Panc1 (cell line): ENCODE results near the gene SNX4.

ENCODE experiments used
- POLR2AphosphoS5 ChIP-seq: IDR thresholded peaks from 2 replicates; pipeline ENCODE4 v1.6.1; 2012; ENCODE audit warnings: mild to moderate bottlenecking, low read depth, low read length, moderate library complexity
- TCF7L2 ChIP-seq: IDR thresholded peaks from 2 replicates; pipeline ENCODE4 v1.6.1; 2011; ENCODE audit warnings: mild to moderate bottlenecking, low read depth, low read length, inconsistent platforms
- TF ChIP-seq, protein P1 (sequence below): fragments of 450-650 bp; IDR thresholded peaks from 2 replicates; pipeline ENCODE4 v1.5.1; 2017; ENCODE audit warnings: mild to moderate bottlenecking
- TF ChIP-seq, protein P2 (sequence below), 2 experiments: IDR thresholded peaks; 2 replicates each; pipeline ENCODE4 v1.6.1; 2011 to 2012; ENCODE audit warnings: low read depth in 2 of 2, control low read depth in 1 of 2, low read length in 1 of 2, mild to moderate bottlenecking in 1 of 2, moderate library complexity in 1 of 2; ENCODE audit not compliant: insufficient read depth in 1 of 2

- TF ChIP-seq, protein P1, sequence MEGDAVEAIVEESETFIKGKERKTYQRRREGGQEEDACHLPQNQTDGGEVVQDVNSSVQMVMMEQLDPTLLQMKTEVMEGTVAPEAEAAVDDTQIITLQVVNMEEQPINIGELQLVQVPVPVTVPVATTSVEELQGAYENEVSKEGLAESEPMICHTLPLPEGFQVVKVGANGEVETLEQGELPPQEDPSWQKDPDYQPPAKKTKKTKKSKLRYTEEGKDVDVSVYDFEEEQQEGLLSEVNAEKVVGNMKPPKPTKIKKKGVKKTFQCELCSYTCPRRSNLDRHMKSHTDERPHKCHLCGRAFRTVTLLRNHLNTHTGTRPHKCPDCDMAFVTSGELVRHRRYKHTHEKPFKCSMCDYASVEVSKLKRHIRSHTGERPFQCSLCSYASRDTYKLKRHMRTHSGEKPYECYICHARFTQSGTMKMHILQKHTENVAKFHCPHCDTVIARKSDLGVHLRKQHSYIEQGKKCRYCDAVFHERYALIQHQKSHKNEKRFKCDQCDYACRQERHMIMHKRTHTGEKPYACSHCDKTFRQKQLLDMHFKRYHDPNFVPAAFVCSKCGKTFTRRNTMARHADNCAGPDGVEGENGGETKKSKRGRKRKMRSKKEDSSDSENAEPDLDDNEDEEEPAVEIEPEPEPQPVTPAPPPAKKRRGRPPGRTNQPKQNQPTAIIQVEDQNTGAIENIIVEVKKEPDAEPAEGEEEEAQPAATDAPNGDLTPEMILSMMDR, result no peak
- TF ChIP-seq POLR2AphosphoS5 (no peak), TCF7L2 (no peak)
- TF ChIP-seq, protein P2, sequence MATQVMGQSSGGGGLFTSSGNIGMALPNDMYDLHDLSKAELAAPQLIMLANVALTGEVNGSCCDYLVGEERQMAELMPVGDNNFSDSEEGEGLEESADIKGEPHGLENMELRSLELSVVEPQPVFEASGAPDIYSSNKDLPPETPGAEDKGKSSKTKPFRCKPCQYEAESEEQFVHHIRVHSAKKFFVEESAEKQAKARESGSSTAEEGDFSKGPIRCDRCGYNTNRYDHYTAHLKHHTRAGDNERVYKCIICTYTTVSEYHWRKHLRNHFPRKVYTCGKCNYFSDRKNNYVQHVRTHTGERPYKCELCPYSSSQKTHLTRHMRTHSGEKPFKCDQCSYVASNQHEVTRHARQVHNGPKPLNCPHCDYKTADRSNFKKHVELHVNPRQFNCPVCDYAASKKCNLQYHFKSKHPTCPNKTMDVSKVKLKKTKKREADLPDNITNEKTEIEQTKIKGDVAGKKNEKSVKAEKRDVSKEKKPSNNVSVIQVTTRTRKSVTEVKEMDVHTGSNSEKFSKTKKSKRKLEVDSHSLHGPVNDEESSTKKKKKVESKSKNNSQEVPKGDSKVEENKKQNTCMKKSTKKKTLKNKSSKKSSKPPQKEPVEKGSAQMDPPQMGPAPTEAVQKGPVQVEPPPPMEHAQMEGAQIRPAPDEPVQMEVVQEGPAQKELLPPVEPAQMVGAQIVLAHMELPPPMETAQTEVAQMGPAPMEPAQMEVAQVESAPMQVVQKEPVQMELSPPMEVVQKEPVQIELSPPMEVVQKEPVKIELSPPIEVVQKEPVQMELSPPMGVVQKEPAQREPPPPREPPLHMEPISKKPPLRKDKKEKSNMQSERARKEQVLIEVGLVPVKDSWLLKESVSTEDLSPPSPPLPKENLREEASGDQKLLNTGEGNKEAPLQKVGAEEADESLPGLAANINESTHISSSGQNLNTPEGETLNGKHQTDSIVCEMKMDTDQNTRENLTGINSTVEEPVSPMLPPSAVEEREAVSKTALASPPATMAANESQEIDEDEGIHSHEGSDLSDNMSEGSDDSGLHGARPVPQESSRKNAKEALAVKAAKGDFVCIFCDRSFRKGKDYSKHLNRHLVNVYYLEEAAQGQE (IDR thresholded peaks at IDR 0.05; ENCODE audit: insufficient read depth in 1 of 2, low read depth in 2 of 2, low read length in 1 of 2), result no peak
Measured at GRCh38 chr3:125431912-125432790, 87.9 kb downstream of the SNX4 start.
